ENCODE measurements around the gene LSM2. TPM values are rescaled to one million over a fixed set of nuclear protein-coding genes. Genes with fewer than 3 reads are reported as not detected.

LSM2 gene
- total RNA-seq, 1 experiment from 2014 or later: 56.3 TPM

- Histone ChIP-seq H3K9me3 (no peaks in the 10 kb centered on the region), H3K36me3 (ENCODE audit: control insufficient read depth, insufficient read depth, low read length) (no peaks in the 10 kb centered on the region), H3K4me1 (peaks cover 7% of the 10 kb centered on the region), H3K27me3 (replicated peaks; ENCODE audit: control insufficient read depth, insufficient read depth, low read length) (no peaks in the 10 kb centered on the region), H3K4me3 (ENCODE audit: low read depth, low read length) (peak overlapping the region; percentile 42)
- no peaks in the 10 kb centered on the region for H3K9me3 Mint-ChIP-seq (ENCODE audit: unreplicated experiment)
- no peak for DNase-seq
- H3K27me3 Mint-ChIP-seq (ENCODE audit: insufficient read depth, unreplicated experiment): no peaks in the 10 kb centered on the region
- peak overlapping the region; percentile 90 for H3K4me3 Mint-ChIP-seq (ENCODE audit: unreplicated experiment)
- ChIA-PET POLR2A (interaction anchor here (0.6 kb wide), 2 partner anchors 18 to 93 kb away, joined by 3 to 6 read pairs; no protein-coding TSS in a partner anchor), CTCF (interaction anchor here (0.9 to 2.0 kb wide), 4 partner anchors 16 to 101 kb away, joined by 3 to 9 read pairs (median 6); partner anchors contain the start of genes DDAH2, HSPA1A, HSPA1L and LSM2)
- no peak for TF ChIP-seq CTCF (IDR thresholded peaks at IDR 0.05; ENCODE audit: insufficient read depth in 1 of 2, low read depth in 1 of 2, low read length in 1 of 2, severe bottlenecking in 1 of 2, unreplicated experiment in 1 of 2)
- peaks cover 6% of the 10 kb centered on the region for H3K4me1 Mint-ChIP-seq (ENCODE audit: low read depth, unreplicated experiment)
- no TSS peak for BruUV-seq (replicated peaks)
- intact Hi-C loops (cut with micrococcal nuclease; ENCODE audit: unreplicated experiment): loop anchor here (1.0 kb wide), 3 partner anchors 59 to 151 kb away; partner anchors contain the start of gene DDAH2
- H3K27ac Mint-ChIP-seq (ENCODE audit: unreplicated experiment): peak overlapping the region; percentile 81
- H3K36me3 Mint-ChIP-seq (ENCODE audit: insufficient read depth, unreplicated experiment): peaks cover 44% of the 10 kb centered on the region
Observed at GRCh38 chr6:31830886-31831335, 24.1 kb upstream of the LSM2 start.

GRCh38 chr6:31829633-31830283 lies 23.0 kb upstream of the LSM2 start:
- Mint-ChIP-seq H3K36me3 (ENCODE audit: insufficient read depth, unreplicated experiment) (peaks cover 42% of the 10 kb centered on the region), H3K9me3 (ENCODE audit: unreplicated experiment) (no peaks in the 10 kb centered on the region), H3K4me3 (ENCODE audit: unreplicated experiment) (peak overlapping the region; percentile 90), H3K4me1 (ENCODE audit: low read depth, unreplicated experiment) (peaks cover 16% of the 10 kb centered on the region), H3K27ac (ENCODE audit: unreplicated experiment) (peak overlapping the region; percentile 81), H3K27me3 (ENCODE audit: insufficient read depth, unreplicated experiment) (no peaks in the 10 kb centered on the region)
- no peaks in the 10 kb centered on the region for H3K27me3 ChIP-seq (replicated peaks; ENCODE audit: control insufficient read depth, insufficient read depth, low read length)
- BruUV-seq (replicated peaks): no TSS peak
- TF ChIP-seq CTCF (IDR thresholded peaks at IDR 0.05; ENCODE audit: insufficient read depth in 1 of 2, low read depth in 1 of 2, low read length in 1 of 2, severe bottlenecking in 1 of 2, unreplicated experiment in 1 of 2): peak; percentile 21 to 29
- peak overlapping the region; percentile 42 for H3K4me3 ChIP-seq (ENCODE audit: low read depth, low read length)
- DNase-seq: no peak
- POLR2A ChIA-PET: interaction anchor here (0.6 to 1.4 kb wide), 4 partner anchors 23 to 1460 kb away, joined by 3 to 5 read pairs (median 4); partner anchors contain the start of genes C6orf47, LSM2, NEU1 and PFDN6
- H3K4me1 ChIP-seq: peaks cover 19% of the 10 kb centered on the region
- intact Hi-C loops (cut with micrococcal nuclease; ENCODE audit: unreplicated experiment): loop anchor here (1.0 to 5.0 kb wide), 4 partner anchors 57 to 162 kb away; partner anchors contain the start of genes CSNK2B, DDAH2 and LY6G5B
- no peaks in the 10 kb centered on the region for H3K9me3 ChIP-seq
- H3K36me3 ChIP-seq (ENCODE audit: control insufficient read depth, insufficient read depth, low read length): no peaks in the 10 kb centered on the region
- CTCF ChIA-PET: interaction anchor here (0.6 to 2.0 kb wide), 9 partner anchors 15 to 111 kb away, joined by 3 to 13 read pairs (median 3); partner anchors contain the start of genes HSPA1A, HSPA1L, LSM2 and NEU1

- Histone ChIP-seq H3K36me3 (ENCODE audit: control insufficient read depth, insufficient read depth, low read length) (no peaks in the 10 kb centered on the region), H3K4me1 (peaks cover 39% of the 10 kb centered on the region), H3K27me3 (replicated peaks; ENCODE audit: control insufficient read depth, insufficient read depth, low read length) (no peaks in the 10 kb centered on the region), H3K4me3 (ENCODE audit: low read depth, low read length) (peak within 1 kb of the TSS; percentile 71), H3K9me3 (no peaks in the 10 kb centered on the region)
- no TSS peak for BruUV-seq (replicated peaks)
- peak within 1 kb of the TSS; percentile 99 for H3K27ac Mint-ChIP-seq (ENCODE audit: unreplicated experiment)
- H3K27me3 Mint-ChIP-seq (ENCODE audit: insufficient read depth, unreplicated experiment): no peaks in the 10 kb centered on the region
- peaks cover 37% of the 10 kb centered on the region for H3K36me3 Mint-ChIP-seq (ENCODE audit: insufficient read depth, unreplicated experiment)
- H3K4me3 Mint-ChIP-seq (ENCODE audit: unreplicated experiment): peak within 1 kb of the TSS; percentile 96
- no peaks in the 10 kb centered on the region for H3K9me3 Mint-ChIP-seq (ENCODE audit: unreplicated experiment)
- CTCF ChIA-PET: interaction anchor here (0.7 to 1.2 kb wide), 6 partner anchors 13 to 146 kb away, joined by 3 to 9 read pairs (median 4); partner anchors contain the start of genes LSM2 and LY6G5C
- peaks cover 10% of the 10 kb centered on the region for H3K4me1 Mint-ChIP-seq (ENCODE audit: low read depth, unreplicated experiment)
- POLR2A ChIA-PET: interaction anchor here (0.6 to 3.4 kb wide), 33 partner anchors 10 to 1565 kb away, joined by 3 to 79 read pairs (median 4); partner anchors contain the start of genes ABHD16A, APOM, BAG6 and CFB
- intact Hi-C loops (cut with micrococcal nuclease; ENCODE audit: unreplicated experiment): loop anchor here (1.0 to 5.0 kb wide), 4 partner anchors 21 to 160 kb away; partner anchors contain the start of genes CLIC1, CSNK2B, LSM2 and LY6G5B
- TF ChIP-seq CTCF (IDR thresholded peaks at IDR 0.05; ENCODE audit: insufficient read depth in 1 of 2, low read depth in 1 of 2, low read length in 1 of 2, severe bottlenecking in 1 of 2, unreplicated experiment in 1 of 2): no peak
- peak; percentile 98 to 100 for DNase-seq
Observed at GRCh38 chr6:31827286-31828079, 20.7 kb upstream of the LSM2 start, which contains the start of gene HSPA1B. Gene HSPA1B (plus strand): TSS chr6:31827738. CDS start chr6:31827951, 213 bp downstream.

Measured in Caco-2 (cell line).